LNCAP (cell line): ENCODE data around the gene S100A4.

Source experiments
- TF ChIP-seq, protein P1 (sequence below): fragments of 450-650 bp; IDR thresholded peaks from 2 replicates; pipeline ENCODE4 v1.5.1; 2017; ENCODE audit warnings: mild to moderate bottlenecking

The S100A4 gene

DNA sequence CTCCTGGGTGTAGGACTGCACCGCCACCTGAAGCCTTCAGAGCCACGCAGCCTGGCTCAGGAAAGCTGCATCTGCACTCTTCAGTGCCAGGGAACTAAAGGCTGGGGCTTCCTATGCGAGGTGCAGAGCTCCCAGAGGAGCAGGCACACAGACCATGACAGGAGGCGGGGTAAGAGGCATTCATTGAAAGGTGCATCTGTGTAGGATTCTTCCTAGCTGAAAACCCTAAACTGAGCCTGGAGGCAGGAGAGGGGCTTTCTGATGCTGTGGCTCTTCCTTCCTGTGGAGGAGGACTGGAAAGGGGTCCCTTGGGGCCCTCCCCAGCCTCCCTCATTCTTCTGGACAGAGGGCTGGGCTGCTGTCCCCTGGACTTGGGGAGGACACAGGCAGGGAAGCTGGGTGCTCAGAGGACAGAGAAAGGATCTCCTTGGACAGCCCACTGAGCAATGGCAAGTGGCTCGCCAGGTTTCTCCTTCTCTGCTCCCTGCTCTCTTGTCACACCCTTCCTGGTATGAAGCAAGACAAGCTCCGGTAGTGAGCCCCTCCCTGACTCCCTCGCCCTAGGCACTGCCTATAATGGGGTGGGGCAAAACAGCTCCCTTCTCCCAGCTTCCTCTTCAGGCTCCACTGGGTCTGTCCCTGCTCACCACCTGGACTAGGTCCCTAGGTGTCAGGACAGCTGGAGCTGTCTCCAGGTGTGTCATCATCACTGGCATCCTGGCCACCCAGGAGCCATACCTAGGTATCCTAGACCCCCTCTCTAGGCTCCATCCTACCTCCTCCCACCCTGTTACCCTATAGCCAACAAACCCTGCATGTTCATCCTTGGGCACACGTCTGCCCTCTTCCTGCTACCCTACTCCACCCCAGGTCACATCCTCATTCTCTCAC lies 29.9 kb downstream of the S100A4 start:
- TF ChIP-seq, protein P1, sequence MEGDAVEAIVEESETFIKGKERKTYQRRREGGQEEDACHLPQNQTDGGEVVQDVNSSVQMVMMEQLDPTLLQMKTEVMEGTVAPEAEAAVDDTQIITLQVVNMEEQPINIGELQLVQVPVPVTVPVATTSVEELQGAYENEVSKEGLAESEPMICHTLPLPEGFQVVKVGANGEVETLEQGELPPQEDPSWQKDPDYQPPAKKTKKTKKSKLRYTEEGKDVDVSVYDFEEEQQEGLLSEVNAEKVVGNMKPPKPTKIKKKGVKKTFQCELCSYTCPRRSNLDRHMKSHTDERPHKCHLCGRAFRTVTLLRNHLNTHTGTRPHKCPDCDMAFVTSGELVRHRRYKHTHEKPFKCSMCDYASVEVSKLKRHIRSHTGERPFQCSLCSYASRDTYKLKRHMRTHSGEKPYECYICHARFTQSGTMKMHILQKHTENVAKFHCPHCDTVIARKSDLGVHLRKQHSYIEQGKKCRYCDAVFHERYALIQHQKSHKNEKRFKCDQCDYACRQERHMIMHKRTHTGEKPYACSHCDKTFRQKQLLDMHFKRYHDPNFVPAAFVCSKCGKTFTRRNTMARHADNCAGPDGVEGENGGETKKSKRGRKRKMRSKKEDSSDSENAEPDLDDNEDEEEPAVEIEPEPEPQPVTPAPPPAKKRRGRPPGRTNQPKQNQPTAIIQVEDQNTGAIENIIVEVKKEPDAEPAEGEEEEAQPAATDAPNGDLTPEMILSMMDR: no peak

DNA sequence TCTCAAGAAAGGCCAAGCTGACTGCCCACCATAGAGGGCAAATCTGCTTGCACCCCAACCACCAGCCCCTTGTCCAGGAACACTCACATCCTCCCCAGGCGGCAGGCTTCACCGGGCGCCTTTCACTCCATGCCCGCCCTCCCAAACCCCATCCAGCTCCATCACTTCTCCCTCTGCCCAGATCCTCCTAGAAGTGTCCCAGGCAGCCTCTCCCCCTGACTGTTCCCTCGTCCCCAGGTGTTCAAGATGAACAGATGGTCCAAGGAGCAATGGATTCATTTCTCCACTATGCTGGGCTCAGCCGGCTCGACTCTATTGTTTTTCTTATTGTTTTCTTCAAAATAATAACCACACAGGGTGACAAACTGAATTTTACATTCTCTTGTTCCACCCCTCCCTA lies 31.9 kb downstream of the S100A4 start:
- TF ChIP-seq, protein P1: no peak

DNA sequence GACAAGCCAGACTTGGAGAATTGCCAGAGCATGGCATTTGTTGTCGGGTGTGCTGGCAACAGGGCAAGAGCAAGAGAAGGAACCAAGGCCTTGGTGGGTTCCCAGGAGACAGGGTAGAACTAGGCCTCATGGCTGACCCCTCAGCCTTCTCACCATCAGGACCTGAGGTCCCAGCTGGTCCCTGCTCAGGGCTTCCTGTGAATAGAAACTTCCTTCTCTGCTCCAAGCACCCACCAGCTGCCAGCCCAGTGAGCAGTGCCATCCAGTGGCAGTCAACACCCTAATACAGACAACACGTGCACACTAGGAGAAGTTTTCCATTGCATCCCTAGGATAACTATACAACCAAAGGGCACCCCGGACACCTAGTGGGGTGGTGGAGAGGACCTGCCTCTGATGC lies 32.6 kb downstream of the S100A4 start:
- TF ChIP-seq, protein P1: no peak

DNA sequence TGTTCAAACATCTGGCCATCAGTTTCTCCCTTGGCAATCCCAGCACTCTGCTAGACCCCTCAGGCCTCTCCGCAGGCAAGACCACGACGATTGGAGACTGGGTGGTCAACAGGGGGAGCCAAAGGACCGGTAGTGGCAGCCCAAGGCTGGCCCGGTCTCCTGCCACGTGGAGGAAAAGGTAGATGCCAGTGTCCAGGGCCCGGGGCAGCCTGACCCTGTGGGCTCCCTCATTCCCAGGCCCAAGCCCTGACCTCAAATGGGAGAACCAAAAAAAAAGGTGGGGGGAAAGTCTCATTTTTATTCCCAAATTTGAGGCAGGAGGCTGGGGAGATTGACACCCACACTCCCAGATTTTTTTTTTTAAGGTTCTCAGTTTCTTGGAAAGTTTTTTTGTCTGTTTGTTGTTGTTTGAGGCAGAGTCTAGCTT lies 34.6 kb downstream of the S100A4 start:
- TF ChIP-seq, protein P1: peak; percentile 89

DNA sequence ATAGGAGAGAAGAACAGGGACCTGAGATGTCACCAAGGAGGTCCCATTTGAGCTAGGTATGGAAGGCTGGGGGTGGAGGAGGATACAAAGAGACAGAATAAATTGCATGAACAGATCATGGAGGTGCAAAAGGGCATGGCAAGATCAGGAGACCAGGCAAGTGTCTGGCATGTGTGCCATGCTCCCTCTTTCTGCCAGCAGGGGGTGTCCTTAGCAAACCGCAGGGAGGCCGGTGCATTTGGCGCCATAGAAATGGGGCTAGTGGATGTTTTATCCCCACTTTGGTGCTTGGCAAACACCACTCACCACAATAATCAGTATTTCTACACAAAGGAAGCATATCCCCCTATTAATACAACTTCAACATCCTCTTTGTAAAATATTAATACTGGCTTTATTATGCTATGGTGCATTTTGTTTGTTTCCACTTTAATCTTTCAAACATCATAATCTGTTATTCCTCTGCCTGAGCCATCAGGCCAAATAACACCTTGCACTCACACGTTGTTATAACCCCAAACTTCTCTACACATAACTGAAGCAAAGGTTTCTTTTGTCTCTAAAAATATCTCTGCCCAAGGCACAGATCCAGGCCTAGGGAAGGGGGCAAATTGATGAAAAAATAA lies 35.8 kb downstream of the S100A4 start:
- TF ChIP-seq, protein P1: peak; percentile 81

DNA sequence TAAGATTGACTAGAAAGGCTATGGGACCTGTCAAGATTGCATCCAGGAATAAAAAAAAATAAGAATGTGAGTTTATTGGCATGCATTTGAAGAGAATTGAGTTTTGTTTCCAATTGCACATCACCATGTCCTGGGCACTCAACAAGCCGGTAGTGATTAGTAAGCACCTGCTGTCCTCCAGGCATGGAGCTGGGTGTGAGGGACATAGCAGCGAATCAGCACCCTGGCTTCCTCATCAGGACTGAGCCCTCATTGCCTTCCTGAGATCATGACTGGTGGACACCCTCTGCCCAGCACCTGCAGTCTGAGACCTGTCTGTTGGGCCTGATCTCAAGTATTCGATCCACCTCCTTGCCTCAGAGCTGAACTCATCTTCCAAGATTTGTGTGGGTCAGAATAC lies 36.6 kb downstream of the S100A4 start:
- TF ChIP-seq, protein P1: no peak

DNA sequence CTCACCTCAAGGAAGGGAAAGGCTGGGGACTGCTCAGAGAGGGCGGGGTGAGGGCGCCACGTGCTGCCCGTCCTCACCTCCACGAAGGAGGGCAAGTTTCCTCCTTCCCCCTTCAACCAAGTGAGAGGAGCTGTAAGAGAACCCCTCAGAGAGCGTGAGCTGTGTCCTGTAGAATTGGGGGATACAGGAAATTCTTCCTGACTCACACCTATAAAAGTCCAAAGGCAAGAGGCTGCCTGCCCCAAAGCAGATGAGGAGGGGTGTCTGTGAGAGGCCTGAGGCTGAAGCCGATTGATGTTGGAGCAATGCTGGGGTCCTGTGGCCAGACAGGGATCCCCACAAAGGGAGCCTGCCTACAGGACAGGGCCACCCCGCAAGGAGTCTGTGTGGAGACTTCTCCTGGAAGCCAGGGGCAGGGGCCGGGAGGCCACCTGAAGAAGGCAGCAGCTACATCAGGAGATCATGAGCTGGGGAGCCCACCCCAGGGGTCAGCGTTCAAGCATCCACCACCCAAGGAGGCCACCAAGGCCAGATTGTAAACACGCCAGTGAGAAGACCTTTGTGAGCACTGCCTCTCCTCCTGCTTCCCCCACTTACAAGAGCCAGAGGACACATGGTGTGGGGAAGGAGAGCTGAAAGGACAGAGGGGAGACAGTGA lies 37.6 kb downstream of the S100A4 start:
- TF ChIP-seq, protein P1: no peak
